Head of caudate nucleus (tissue), 42 donors: ENCODE data around the gene TLR7.

Experiments
- DNase-seq, 42 donors: peaks; one replicate each; pipeline versions ENCODE4 v3.0.0 to v3.0.0-alpha.2; 2020 to 2021; ENCODE audit warnings: mixed read lengths in 7 of 42
- intact Hi-C: fragments of 100-400 bp; cut with DNase I; formaldehyde crosslinking; loops from one replicate; pipeline ENCODE4 v1.15.0; 2022

TLR7 gene

GRCh38 chrX:12919051-12919450 is 52.2 kb downstream of the TLR7 start:
- intact Hi-C loops, result no loop called here
- no peak for DNase-seq

- DNase-seq, result no peak
- intact Hi-C loops, result no loop called here
Measured at GRCh38 chrX:12919620-12920019, 52.7 kb downstream of the TLR7 start.

GRCh38 chrX:12920990-12921389 is 54.1 kb downstream of the TLR7 start:
- DNase-seq, result no peak
- intact Hi-C loops, result no loop called here

GRCh38 chrX:12921886-12922598 is 55.2 kb downstream of the TLR7 start:
- DNase-seq, result no peak
- intact Hi-C loops, result no loop called here

DNA sequence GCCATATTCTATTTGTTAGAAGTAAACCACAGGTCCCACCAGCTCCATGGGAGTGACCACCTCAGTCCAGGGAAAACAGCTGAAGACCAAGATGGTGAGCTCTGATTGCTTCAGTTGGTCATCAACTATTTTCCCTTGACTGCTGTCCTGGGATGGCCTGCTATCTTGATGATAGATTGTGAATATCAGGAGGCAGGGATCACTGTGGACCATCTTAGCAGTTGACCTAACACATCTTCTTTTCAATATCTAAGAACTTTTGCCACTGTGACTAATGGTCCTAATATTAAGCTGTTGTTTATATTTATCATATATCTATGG is 55.7 kb downstream of the TLR7 start:
- no peak for DNase-seq
- intact Hi-C loops, result no loop called here

DNA sequence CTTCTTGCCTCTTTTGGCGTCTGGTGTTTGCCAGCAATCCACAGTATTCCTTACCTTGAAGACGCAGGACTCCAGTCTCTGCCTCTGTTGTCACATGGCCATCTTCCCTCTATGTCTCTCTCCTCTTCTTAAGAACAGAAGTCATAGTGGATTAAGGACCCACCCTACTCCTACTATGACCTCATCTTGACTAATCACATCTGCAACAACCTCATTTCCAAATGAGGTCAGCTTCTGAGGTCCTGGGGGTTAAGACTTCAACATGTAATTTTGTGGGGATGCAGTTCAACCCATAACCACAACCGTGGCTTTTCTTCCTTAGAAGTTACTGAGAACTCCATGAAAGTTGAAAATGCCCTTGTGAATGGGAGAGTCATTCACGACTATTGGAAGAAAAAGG is 62.8 kb downstream of the TLR7 start:
- intact Hi-C loops, result no loop called here
- DNase-seq, result no peak

DNA sequence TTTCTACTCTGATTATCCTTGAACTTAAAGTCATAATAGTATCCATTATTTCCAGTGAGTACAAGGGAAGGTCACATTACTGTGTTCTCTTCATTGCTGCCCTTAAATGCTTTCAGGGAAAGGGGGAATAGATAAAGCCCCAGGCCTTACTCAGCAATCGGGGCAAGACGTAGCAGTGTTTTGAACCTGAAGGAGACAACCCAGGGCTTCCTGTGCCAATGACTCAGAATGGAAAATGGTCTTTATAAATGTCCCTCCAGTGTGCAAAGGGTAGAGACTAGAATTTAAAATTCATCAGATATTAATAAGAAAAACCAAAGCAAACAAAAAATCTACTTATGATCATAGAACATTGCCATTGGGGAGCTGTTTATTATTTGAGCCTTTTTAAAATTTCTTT is 63.3 kb downstream of the TLR7 start:
- DNase-seq, result no peak
- intact Hi-C loops, result no loop called here

DNA sequence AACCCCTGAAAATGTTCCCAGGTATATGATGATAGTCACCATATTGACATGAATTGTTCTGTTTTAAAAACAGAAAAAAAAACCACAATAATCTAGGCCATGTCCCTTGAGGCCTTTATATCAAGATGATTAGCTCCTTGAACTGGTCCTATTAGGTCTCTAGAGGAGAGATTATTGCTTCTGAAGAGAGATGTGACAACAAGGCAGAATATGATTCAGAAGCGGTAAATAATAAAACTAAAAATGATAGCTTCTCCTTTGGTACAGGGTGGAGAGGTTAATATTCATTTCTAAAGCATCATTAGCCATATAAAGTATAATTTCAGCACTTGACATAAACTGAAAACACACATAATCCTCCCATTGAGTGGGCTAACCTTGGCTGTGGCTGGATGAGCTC is 65.4 kb downstream of the TLR7 start:
- no peak for DNase-seq
- intact Hi-C loops, result no loop called here

DNA sequence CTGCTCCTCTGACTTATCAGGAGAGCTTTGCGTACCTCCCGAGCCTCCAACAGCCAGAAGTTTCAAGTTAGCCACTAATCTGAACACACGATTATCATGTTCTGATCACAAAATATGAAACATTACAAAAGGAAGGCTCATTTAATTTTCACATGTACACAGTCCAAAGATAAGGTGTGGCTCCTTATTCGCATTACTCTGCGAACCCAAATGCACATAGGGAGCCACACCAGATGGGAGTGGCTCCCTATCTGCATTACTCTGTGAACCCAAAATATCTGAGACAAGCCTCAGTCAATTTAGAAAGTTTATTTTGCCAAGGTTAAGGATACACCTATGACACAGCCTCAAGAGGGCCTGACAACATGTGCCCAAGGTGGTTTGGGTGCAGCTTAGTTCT is 68.0 kb downstream of the TLR7 start:
- intact Hi-C loops, result no loop called here

GRCh38 chrX:12936947-12937346 is 70.1 kb downstream of the TLR7 start:
- intact Hi-C loops, result no loop called here

More for the DNA sequence above, 68.0 kb downstream of the TLR7 start:
- no peak for DNase-seq

More at GRCh38 chrX:12936947-12937346, 70.1 kb downstream of the TLR7 start:
- no peak for DNase-seq
